GM23338 (cell line): ENCODE data around the gene ATP9B. TPM values are rescaled to one million over a fixed set of nuclear protein-coding genes. Genes with fewer than 3 reads are reported as not detected.

ENCODE experiments used
- ATAC-seq: fragments of 200-7000 bp; cut with Tn5 transposase; 3 replicates; pipeline ENCODE4 v1.9.1; 2020
- DNase-seq: peaks from one replicate; pipeline ENCODE4 v3.0.0-alpha.2; 2015; ENCODE audit warnings: low spot score
- H2AFZ ChIP-seq: fragments of 200-600 bp; sonication (generic); 2 replicates; pipeline ENCODE4 v1.8.0; 2016; ENCODE audit warnings: antibody characterized with exemption, mild to moderate bottlenecking, moderate library complexity
- H3F3A ChIP-seq: fragments of 200-600 bp; sonication (generic); replicated peaks from 2 replicates; pipeline ENCODE4 v1.8.0; 2017; ENCODE audit warnings: antibody characterized with exemption, mixed run types, low read depth
- H3K27ac ChIP-seq: fragments of 200-600 bp; sonication (generic); 2 replicates; pipeline ENCODE4 v1.6.1; 2016; ENCODE audit warnings: low read depth
- H3K27me3 ChIP-seq: fragments of 200-600 bp; sonication (generic); 2 replicates; pipeline ENCODE4 v1.8.0; 2016; ENCODE audit warnings: mild to moderate bottlenecking, mixed run types, moderate library complexity; ENCODE audit not compliant: insufficient read depth
- H3K36me3 ChIP-seq: fragments of 200-600 bp; sonication (generic); 2 replicates; pipeline ENCODE4 v1.8.0; 2016; ENCODE audit warnings: mild to moderate bottlenecking; ENCODE audit not compliant: insufficient read depth
- H3K4me1 ChIP-seq: fragments of 200-600 bp; sonication (generic); 2 replicates; pipeline ENCODE4 v1.8.0; 2016; ENCODE audit warnings: mild to moderate bottlenecking, moderate library complexity; ENCODE audit not compliant: insufficient read depth
- H3K4me2 ChIP-seq: fragments of 200-600 bp; sonication (generic); 2 replicates; pipeline ENCODE4 v1.7.1; 2017; ENCODE audit warnings: mixed run types
- H3K4me3 ChIP-seq: fragments of 200-600 bp; sonication (generic); 2 replicates; pipeline ENCODE4 v1.6.1; 2016; ENCODE audit warnings: mixed run types
- H3K79me2 ChIP-seq: fragments of 200-600 bp; sonication (generic); replicated peaks from 2 replicates; pipeline ENCODE4 v1.8.0; 2017; ENCODE audit warnings: mild to moderate bottlenecking; ENCODE audit not compliant: insufficient read depth
- H3K9me2 ChIP-seq: fragments of 200-600 bp; sonication (generic); 2 replicates; pipeline ENCODE4 v1.8.0; 2017; ENCODE audit not compliant: insufficient read depth
- H4K20me1 ChIP-seq: fragments of 200-600 bp; sonication (generic); replicated peaks from 2 replicates; pipeline ENCODE4 v1.8.0; 2017; ENCODE audit warnings: mild to moderate bottlenecking; ENCODE audit not compliant: insufficient read depth
- H3K27ac Mint-ChIP-seq: 2 replicates; pipeline ENCODE4 v1.8.0; 2020; ENCODE audit warnings: inconsistent platforms, mild to moderate bottlenecking, moderate library complexity, mixed read lengths
- H3K27me3 Mint-ChIP-seq: 3 replicates; pipeline ENCODE4 v1.8.0; 2022; ENCODE audit warnings: low read depth, mild to moderate bottlenecking, moderate library complexity, mixed read lengths, inconsistent platforms; ENCODE audit not compliant: insufficient read depth, poor library complexity
- H3K36me3 Mint-ChIP-seq: 3 replicates; pipeline ENCODE4 v1.8.0; 2021; ENCODE audit warnings: low read depth, mild to moderate bottlenecking, inconsistent platforms, moderate library complexity, mixed read lengths
- H3K4me1 Mint-ChIP-seq: 3 replicates; pipeline ENCODE4 v1.8.0; 2020; ENCODE audit warnings: mild to moderate bottlenecking, inconsistent platforms, mixed read lengths
- H3K4me3 Mint-ChIP-seq: 3 replicates; pipeline ENCODE4 v1.8.0; 2021; ENCODE audit warnings: moderate library complexity, mild to moderate bottlenecking, inconsistent platforms, mixed read lengths
- H3K9me3 Mint-ChIP-seq: 3 replicates; pipeline ENCODE4 v1.8.0; 2020; ENCODE audit warnings: moderate library complexity, mild to moderate bottlenecking, inconsistent platforms, mixed read lengths
- CREB1 ChIP-seq: fragments of 250-450 bp; sonication (Bioruptor Pico); IDR thresholded peaks from 2 replicates; pipeline ENCODE4 v1.5.0; 2020; ENCODE audit warnings: low read depth, mild to moderate bottlenecking, moderate library complexity
- CTCF ChIP-seq, 2 experiments: fragments of 200-600 bp in 1 of 2; sonication (generic) in 1 of 2; conservative IDR thresholded peaks; 2 replicates each; pipeline versions ENCODE4 v1.5.1 to v1.6.1; 2016 to 2017; ENCODE audit warnings: antibody characterized with exemption in 2 of 2, low read depth in 2 of 2, mild to moderate bottlenecking in 2 of 2, moderate library complexity in 1 of 2
- ETS1 ChIP-seq: IDR thresholded peaks from 2 replicates; pipeline ENCODE4 v1.6.1; 2016; ENCODE audit warnings: antibody characterized with exemption
- EZH2 ChIP-seq: fragments of 200-600 bp; sonication (generic); IDR thresholded peaks from one replicate; pipeline ENCODE4 v1.8.0; 2017; ENCODE audit warnings: antibody characterized with exemption, mild to moderate bottlenecking, low read depth; ENCODE audit not compliant: unreplicated experiment
- JUNB ChIP-seq: IDR thresholded peaks from one replicate; pipeline ENCODE4 v1.6.1; 2016; ENCODE audit warnings: antibody characterized with exemption; ENCODE audit not compliant: unreplicated experiment
- POLR2AphosphoS5 ChIP-seq: IDR thresholded peaks from 2 replicates; pipeline ENCODE4 v1.6.1; 2016; ENCODE audit warnings: antibody characterized with exemption, low read depth
- REST ChIP-seq: IDR thresholded peaks from one replicate; pipeline ENCODE4 v1.6.1; 2018; ENCODE audit warnings: antibody characterized with exemption; ENCODE audit not compliant: unreplicated experiment
- ZNF331 ChIP-seq: fragments of 250-450 bp; sonication (Bioruptor Pico); IDR thresholded peaks from 2 replicates; pipeline ENCODE4 v1.5.0; 2020; ENCODE audit warnings: low read depth, mild to moderate bottlenecking, moderate library complexity
- ZNF462 ChIP-seq: fragments of 250-450 bp; sonication (Bioruptor Pico); IDR thresholded peaks from 2 replicates; pipeline ENCODE4 v1.5.0; 2020; ENCODE audit warnings: mild to moderate bottlenecking, moderate library complexity
- polyA plus RNA-seq: library from polyadenylated mRNA; unstranded; fragments of >200 nt; fragmentation: Nextera tagmentation; extraction: Ambion mirVana; gene quantifications from 2 replicates; pipeline ENCODE4 v1.2.1, GENCODE V29; 2016
- total RNA-seq: library from RNA; depleted of rRNA; stranded (reverse); fragments of >200 nt; shearing (Covaris generic); gene quantifications from 2 replicates; pipeline ENCODE4 v1.2.3, GENCODE V29; 2014

Gene ATP9B
- total and polyA plus RNA-seq, 2 experiments from 2014 or later = 14.2 to 25.6 TPM

GRCh38 chr18:79425569-79425886 is 356.3 kb downstream of the ATP9B start:
- no peaks in the 10 kb centered on the region for H3K79me2 ChIP-seq
- H3K9me2 ChIP-seq = no peaks in the 10 kb centered on the region
- H3K36me3 ChIP-seq = no peaks in the 10 kb centered on the region
- Mint-ChIP-seq H3K36me3 (peaks cover 2% of the 10 kb centered on the region; the same call in 2 of the 3 replicates), H3K27ac (0 out of 2 replicates have a peak overlapping the region, but pooled peaks have one; percentile 4), H3K27me3 (peaks cover 17% of the 10 kb centered on the region), H3K9me3 (peaks cover 4% of the 10 kb centered on the region; the same call in 2 of the 3 replicates), H3K4me3 (no peak overlapping the region), H3K4me1 (peaks cover 10% of the 10 kb centered on the region; the same call in 2 of the 3 replicates)
- DNase-seq (no peak), ATAC-seq (peak; percentile 45; the same call in 2 of the 3 replicates)
- no peak overlapping the region for H2AFZ ChIP-seq
- H3K27me3 ChIP-seq = no peaks in the 10 kb centered on the region
- no peak overlapping the region for H3K27ac ChIP-seq
- no peak overlapping the region for H3K4me3 ChIP-seq
- no peaks in the 10 kb centered on the region for H4K20me1 ChIP-seq
- H3K4me1 ChIP-seq = no peaks in the 10 kb centered on the region
- TF ChIP-seq POLR2AphosphoS5 (no peak), ETS1 (no peak), JUNB (no peak), CREB1 (no peak), ZNF331 (CRISPR knock-in tag) (no peak), CTCF (conservative IDR thresholded peaks at IDR 0.05; ENCODE audit: low read depth in 2 of 2) (no peak), EZH2 (no peak), REST (no peak), ZNF462 (CRISPR knock-in tag) (no peak)
- no peak overlapping the region for H3K4me2 ChIP-seq
- peaks cover 7% of the 10 kb centered on the region; the same call in 1 of the 2 replicates for H3F3A ChIP-seq
